Gastroesophageal sphincter (tissue), 3 donors: Measurements from ENCODE around the gene SEPTIN2.

Experiments
- CTCF ChIP-seq, 4 experiments: fragments of 200-600 bp in 2 of 4; fragments of 450-650 bp in 2 of 4; sonication (generic) in 1 of 4; IDR thresholded peaks; one replicate each; pipeline ENCODE4 v1.5.1; 2017 to 2019; ENCODE audit warnings: antibody characterized with exemption in 4 of 4, mild to moderate bottlenecking in 2 of 4, moderate library complexity in 2 of 4
- EP300 ChIP-seq: sonication (generic); formaldehyde crosslinking; IDR thresholded peaks from one replicate; pipeline ENCODE4 v1.6.1; 2017; ENCODE audit warnings: antibody characterized with exemption, mild to moderate bottlenecking
- POLR2A ChIP-seq, 2 donors: fragments of 450-650 bp; IDR thresholded peaks; one replicate each; pipeline ENCODE4 v1.6.1; 2017; ENCODE audit warnings: antibody characterized with exemption in 2 of 2, mild to moderate bottlenecking in 2 of 2, moderate library complexity in 1 of 2
- POLR2AphosphoS5 ChIP-seq: sonication (generic); formaldehyde crosslinking; IDR thresholded peaks from one replicate; pipeline ENCODE4 v1.6.1; 2017; ENCODE audit warnings: antibody characterized with exemption

GRCh38 chr2:241351640-241352031, 35.9 kb downstream of the SEPTIN2 start:
- TF ChIP-seq CTCF (IDR thresholded peaks at IDR 0.05), result no peak
- no peak for TF ChIP-seq POLR2AphosphoS5
- no peak for TF ChIP-seq POLR2A (IDR thresholded peaks at IDR 0.05)
- TF ChIP-seq EP300, result no peak
